SK-N-MC (cell line): ENCODE measurements around the gene ZBTB46.

ENCODE experiments used
- EZH2 ChIP-seq: fragments of 200-600 bp; sonication (generic); IDR thresholded peaks from one replicate; pipeline ENCODE4 v1.6.1; 2017; ENCODE audit warnings: antibody characterized with exemption
- FOXP2 ChIP-seq: optimal IDR thresholded peaks from 2 replicates; pipeline ENCODE3; 2011; ENCODE audit warnings: mild to moderate bottlenecking, moderate library complexity; ENCODE audit not compliant: insufficient read depth; ENCODE audit errors: extremely low read length, control extremely low read depth
- POLR2AphosphoS5 ChIP-seq: IDR thresholded peaks from 2 replicates; pipeline ENCODE4 v1.6.1; 2012; ENCODE audit warnings: mild to moderate bottlenecking, low read depth, low read length, borderline replicate concordance

DNA sequence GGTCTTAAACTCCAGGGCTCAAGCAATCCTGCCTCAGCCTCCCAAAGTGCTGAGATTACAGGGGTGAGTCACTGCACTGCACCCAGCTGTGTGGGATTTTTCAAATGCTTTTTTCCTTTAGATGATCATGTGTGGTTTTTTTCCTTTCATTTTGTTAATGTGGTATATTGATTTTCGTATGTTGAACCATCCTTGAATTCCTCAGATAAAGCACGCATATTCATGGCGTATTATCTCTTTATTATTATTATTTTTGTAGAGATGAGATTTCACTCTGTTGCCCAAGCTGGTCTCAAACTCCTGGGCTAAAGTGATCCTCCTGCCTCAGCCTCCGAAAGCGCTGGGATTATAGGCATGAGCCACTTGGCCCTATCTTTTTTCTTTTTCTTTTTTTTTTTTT is 116.2 kb downstream of the ZBTB46 start:
- TF ChIP-seq EZH2, result no peak
- no peak for TF ChIP-seq POLR2AphosphoS5
- TF ChIP-seq FOXP2, result no peak
